ENCODE results near the gene MALSU1.

The MALSU1 gene

DNA sequence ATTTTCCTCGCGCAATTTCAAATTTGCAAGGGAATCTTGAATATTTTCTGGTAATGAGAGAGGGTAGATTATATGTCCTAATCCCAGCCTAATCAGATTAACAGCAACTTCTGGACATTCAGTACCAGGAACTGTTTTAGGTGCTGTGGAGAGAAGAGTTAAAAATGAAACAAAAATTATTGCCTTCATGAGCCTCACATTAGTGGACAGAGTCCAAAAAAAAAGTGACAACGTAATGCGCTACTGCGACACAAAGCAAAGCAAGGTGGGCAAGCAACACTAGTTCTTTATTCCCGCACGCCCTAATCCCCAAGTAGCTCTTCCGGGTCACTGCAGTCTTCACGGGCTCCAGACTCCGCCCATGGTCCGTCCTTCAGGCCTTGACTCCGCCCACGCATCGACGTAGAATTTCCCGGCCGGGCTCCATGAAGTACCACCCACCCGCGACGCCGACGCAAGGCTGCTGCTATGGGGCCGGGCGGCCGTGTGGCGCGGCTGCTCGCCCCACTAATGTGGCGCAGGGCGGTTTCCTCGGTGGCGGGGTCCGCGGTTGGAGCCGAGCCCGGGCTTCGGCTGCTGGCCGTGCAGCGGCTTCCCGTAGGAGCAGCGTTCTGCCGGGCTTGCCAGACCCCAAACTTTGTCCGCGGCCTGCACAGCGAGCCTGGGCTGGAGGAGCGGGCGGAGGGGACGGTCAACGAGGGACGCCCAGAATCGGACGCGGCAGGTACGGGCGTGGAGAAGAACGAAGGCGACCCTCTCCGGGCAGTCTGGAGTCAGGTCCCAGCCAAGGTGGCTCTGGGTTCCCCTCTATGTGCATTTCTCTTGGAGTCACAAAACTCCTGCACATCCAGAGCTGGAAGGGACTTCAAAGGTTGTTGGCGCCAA is at the start of gene MALSU1:
TSS of gene MALSU1 (plus strand) at position 455 of the 885 bp plus-strand sequence. CDS start at position 469, 14 bp downstream.
- DNase-seq (ENCODE audit: low read depth, low spot score) = peak; percentile 97
- in situ Hi-C loops (cut with HindIII; ENCODE audit: low sequenced_read_pairs) = no loop called here
- H3K4me3 ChIP-seq (ENCODE audit: low read depth, low read length) = peak within 1 kb of the TSS; percentile 90
- no peak for TF ChIP-seq CTCF (IDR thresholded peaks at IDR 0.05; ENCODE audit: low read depth, low read length)

GRCh38 chr7:23249486-23249885 is 49.7 kb upstream of the MALSU1 start:
- no peak for TF ChIP-seq CTCF (IDR thresholded peaks at IDR 0.05; ENCODE audit: low read depth, low read length)
- H3K4me3 ChIP-seq (ENCODE audit: low read depth, low read length) = no peak overlapping the region
- no peak for DNase-seq (ENCODE audit: low read depth, low spot score)

GRCh38 chr7:23254051-23254681 is 45.0 kb upstream of the MALSU1 start:
- peak; percentile 42 for DNase-seq (ENCODE audit: low read depth, low spot score)
- TF ChIP-seq CTCF (IDR thresholded peaks at IDR 0.05; ENCODE audit: low read depth, low read length) = no peak
- in situ Hi-C loops (cut with HindIII; ENCODE audit: low sequenced_read_pairs) = no loop called here
- H3K4me3 ChIP-seq (ENCODE audit: low read depth, low read length) = no peak overlapping the region

More at GRCh38 chr7:23249486-23249885, 49.7 kb upstream of the MALSU1 start:
- in situ Hi-C loops (cut with HindIII; ENCODE audit: low sequenced_read_pairs) = no loop called here

DNA sequence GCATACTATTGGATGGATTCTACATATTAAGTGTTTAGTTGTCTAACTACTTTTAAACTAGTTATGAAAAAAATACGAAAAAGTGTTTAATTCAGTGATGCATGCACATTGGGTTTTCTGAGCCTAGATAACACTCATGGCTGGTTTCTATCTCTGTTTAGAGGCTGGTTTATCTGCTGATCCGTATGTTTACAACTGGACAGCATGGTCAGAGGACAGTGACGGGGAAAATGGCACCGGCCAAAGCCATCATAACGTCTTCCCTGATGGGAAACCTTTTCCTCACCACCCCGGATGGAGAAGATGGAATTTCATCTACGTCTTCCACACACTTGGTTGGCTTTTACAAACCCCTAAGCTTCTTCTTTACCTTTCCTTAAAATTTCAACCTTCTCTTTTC is 42.4 kb upstream of the MALSU1 start:
- H3K4me3 ChIP-seq (ENCODE audit: low read depth, low read length) = no peak overlapping the region
- in situ Hi-C loops (cut with HindIII; ENCODE audit: low sequenced_read_pairs) = no loop called here
- DNase-seq (ENCODE audit: low read depth, low spot score) = no peak
- TF ChIP-seq CTCF (IDR thresholded peaks at IDR 0.05; ENCODE audit: low read depth, low read length) = no peak

GRCh38 chr7:23260371-23260770 is 38.8 kb upstream of the MALSU1 start:
- in situ Hi-C loops (cut with HindIII; ENCODE audit: low sequenced_read_pairs) = no loop called here
- no peak for DNase-seq (ENCODE audit: low read depth, low spot score)
- H3K4me3 ChIP-seq (ENCODE audit: low read depth, low read length) = no peak overlapping the region
- no peak for TF ChIP-seq CTCF (IDR thresholded peaks at IDR 0.05; ENCODE audit: low read depth, low read length)

- in situ Hi-C loops (cut with HindIII; ENCODE audit: low sequenced_read_pairs) = no loop called here
- peak; percentile 65 for DNase-seq (ENCODE audit: low read depth, low spot score)
- TF ChIP-seq CTCF (IDR thresholded peaks at IDR 0.05; ENCODE audit: low read depth, low read length) = peak; percentile 96
- H3K4me3 ChIP-seq (ENCODE audit: low read depth, low read length) = no peak overlapping the region
Observed at GRCh38 chr7:23261843-23262452, 37.2 kb upstream of the MALSU1 start.
